ENCODE measurements around the gene NFASC.

Gene NFASC

DNA sequence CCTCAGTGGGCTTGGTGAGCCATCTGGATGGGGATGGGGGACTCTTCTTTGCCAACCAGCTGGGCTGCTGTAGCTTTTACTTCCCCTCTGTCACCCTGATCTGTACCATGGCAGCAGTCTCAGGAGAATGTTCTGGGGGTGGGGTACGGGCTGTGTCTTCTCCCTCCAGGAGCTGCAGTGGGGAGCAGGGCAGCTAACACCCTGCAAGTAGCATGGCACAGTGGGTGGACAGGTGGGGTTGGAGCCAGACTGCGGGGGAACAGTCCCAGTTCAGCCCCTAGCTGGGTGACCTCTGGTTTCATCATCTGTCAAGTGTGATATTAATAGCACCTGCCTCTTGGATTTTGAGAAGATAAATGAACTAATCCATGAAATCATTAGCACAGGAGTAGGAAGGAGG lies 3.1 kb downstream of the NFASC start:
- no peak for DNase-seq (ENCODE audit: low read depth)

DNA sequence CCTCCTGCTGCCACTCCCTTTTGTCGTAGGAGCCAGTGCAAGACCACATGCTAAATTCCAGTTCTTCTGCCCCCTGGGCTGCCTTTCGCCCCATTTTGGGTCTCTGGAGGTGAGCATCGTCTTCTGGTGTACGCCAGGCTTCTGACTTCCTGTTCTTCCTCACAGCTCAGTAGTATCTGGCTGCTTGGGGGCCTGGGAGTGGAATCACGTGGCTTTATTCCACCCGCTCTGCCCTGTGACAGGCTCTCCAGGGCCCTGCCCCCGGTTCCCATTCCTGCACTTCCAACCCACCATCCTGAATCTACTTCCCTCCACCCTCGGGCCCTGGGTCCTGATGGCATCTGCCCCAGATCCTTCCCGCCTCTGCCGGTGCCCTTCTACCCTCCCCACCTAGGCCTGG lies 3.6 kb downstream of the NFASC start:
- no peak for DNase-seq (ENCODE audit: low read depth)
- no peak for TF ChIP-seq CTCF (conservative IDR thresholded peaks at IDR 0.05; ENCODE audit: low read length)
- no peak overlapping the region for H3K4me3 ChIP-seq (ENCODE audit: low read length)

More for the DNA sequence above, 3.1 kb downstream of the NFASC start:
- H3K4me3 ChIP-seq (ENCODE audit: low read length), result no peak overlapping the region
- TF ChIP-seq CTCF (conservative IDR thresholded peaks at IDR 0.05; ENCODE audit: low read length), result no peak

- no peak overlapping the region for H3K4me3 ChIP-seq (ENCODE audit: low read length)
- no peak for TF ChIP-seq CTCF (conservative IDR thresholded peaks at IDR 0.05; ENCODE audit: low read length)
- no peak for DNase-seq (ENCODE audit: low read depth)
Observed at GRCh38 chr1:204875255-204875654, 4.6 kb downstream of the NFASC start.

DNA sequence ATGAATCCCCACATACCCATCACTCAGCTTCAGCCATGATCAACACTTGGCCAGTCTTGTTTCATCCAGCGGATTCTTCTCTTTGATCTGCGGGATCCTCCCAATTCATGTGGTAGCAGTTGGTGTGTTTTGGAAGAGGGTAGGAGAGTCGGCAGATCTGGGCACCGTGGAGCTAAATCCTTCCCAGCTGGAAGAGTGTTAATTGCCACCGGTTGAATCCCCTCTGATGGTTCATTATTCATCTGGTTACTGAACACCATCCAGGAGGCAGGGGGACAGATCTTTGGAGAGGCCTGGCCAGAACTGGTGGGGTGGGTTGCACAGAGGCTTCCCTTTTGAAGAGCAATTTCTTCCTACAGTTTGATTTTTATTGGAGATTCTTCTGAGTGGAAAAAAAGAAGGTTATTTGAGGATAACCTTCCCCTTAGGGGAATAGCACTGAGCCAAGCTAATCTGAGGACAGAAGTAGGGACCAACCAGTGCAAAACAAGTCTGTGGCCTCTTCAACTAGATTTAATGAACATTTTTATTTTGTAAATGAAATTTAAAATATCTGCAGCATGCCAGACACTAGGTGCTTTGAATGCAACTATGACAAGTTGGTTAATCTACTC lies 8.1 kb downstream of the NFASC start:
- no peak for TF ChIP-seq CTCF (conservative IDR thresholded peaks at IDR 0.05; ENCODE audit: low read length)
- DNase-seq (ENCODE audit: low read depth), result no peak
- H3K4me3 ChIP-seq (ENCODE audit: low read length), result no peak overlapping the region

GRCh38 chr1:204879351-204879750 lies 8.7 kb downstream of the NFASC start:
- peak; percentile 64 for DNase-seq (ENCODE audit: low read depth)
- TF ChIP-seq CTCF (conservative IDR thresholded peaks at IDR 0.05; ENCODE audit: low read length), result no peak
- H3K4me3 ChIP-seq (ENCODE audit: low read length), result no peak overlapping the region

DNA sequence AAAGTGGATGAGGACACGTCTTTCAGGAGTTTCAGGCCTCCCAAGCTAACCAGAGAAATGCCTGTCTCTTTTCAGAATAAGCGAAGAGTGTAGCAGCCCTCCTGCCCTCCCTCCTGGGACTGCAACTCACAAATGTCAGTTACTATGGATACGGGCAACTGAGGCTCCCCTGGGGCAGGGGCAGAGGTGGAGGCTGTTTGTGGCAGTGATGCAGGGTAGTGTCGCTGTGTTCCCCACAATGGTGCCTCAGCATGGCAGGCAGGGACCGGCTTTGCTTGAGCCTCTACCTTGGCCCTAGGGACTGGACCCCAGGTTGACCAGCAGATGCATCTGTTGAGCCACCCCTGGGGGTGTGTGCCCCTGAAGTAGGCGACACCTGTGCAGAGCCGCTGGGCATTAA lies 10.2 kb downstream of the NFASC start:
- DNase-seq (ENCODE audit: low read depth), result no peak

More for the DNA sequence above, 10.2 kb downstream of the NFASC start:
- no peak for TF ChIP-seq CTCF (conservative IDR thresholded peaks at IDR 0.05; ENCODE audit: low read length)
- H3K4me3 ChIP-seq (ENCODE audit: low read length), result no peak overlapping the region
